ENCODE data around the gene IMPDH1. TPM values are rescaled to one million over a fixed set of nuclear protein-coding genes. Genes with fewer than 3 reads are reported as not detected.
A peak's percentile ranks its signal among the peaks of the same experiment; 100 is the strongest.

Gene IMPDH1
- total RNA-seq, 2 experiments from 2014 or later, result 44.3 to 45.9 TPM

DNA sequence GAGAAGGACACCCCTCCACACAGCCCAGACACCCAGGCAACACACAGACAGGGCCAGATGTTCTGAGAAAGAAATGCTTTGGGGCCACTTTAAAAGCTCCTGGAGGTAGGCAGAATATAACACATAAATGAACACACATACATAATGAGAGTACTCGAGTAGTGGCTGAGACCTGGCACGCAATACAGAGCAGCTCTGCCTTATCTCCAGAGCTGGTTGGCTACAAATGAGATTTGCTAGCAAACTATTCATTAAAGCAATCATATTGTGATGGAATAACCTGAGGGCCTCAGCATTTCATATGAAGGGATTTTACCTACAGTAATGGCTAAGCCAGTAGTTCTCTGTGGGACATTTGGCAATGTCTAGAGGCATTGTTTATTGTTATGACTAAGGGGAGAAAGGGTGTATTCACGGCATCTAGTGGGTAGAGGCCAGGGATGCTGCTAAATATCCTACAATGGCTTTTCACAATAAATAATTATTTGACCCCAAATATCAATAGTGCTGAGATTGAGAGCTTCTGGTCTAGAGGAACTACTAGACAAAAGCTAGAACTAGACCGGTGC, 5.5 kb upstream of the IMPDH1 start:
- Mint-ChIP-seq H3K36me3 (ENCODE audit: low read depth) (no peaks in the 10 kb centered on the region), H3K4me1 (ENCODE audit: low read depth) (peaks cover 2% of the 10 kb centered on the region), H3K27me3 (ENCODE audit: low read depth) (peaks cover 2% of the 10 kb centered on the region), H3K9me3 (no peaks in the 10 kb centered on the region), H3K4me3 (no peak overlapping the region), H3K27ac (no peak overlapping the region)
- DNase-seq, result no peak
- intact Hi-C loops (cut with micrococcal nuclease), result no loop called here
- CTCF ChIA-PET, result interaction anchor here (0.7 to 6.5 kb wide), 5 partner anchors 8 to 46 kb away, joined by 3 to 100 read pairs (median 4); no protein-coding TSS in a partner anchor

GRCh38 chr7:128410451-128410753, 620 bp upstream of the IMPDH1 start:
- Mint-ChIP-seq H3K36me3 (ENCODE audit: low read depth) (no peaks in the 10 kb centered on the region), H3K27ac (no peak overlapping the region), H3K27me3 (ENCODE audit: low read depth) (peaks cover 2% of the 10 kb centered on the region), H3K9me3 (no peaks in the 10 kb centered on the region), H3K4me1 (ENCODE audit: low read depth) (peaks cover 16% of the 10 kb centered on the region), H3K4me3 (peak overlapping the region; percentile 85)
- no peak for DNase-seq
- CTCF ChIA-PET, result interaction anchor here (1.0 to 2.2 kb wide), 4 partner anchors 14 to 49 kb away, joined by 4 to 8 read pairs (median 5); no protein-coding TSS in a partner anchor
- intact Hi-C loops (cut with micrococcal nuclease), result loop anchor here (1.0 kb wide), 1 partner anchor 45 kb away; the partner anchor contains the start of gene HILPDA

GRCh38 chr7:128408709-128409595, 830 bp downstream of the IMPDH1 start:
- Mint-ChIP-seq H3K4me3 (peak overlapping the region; percentile 72), H3K36me3 (ENCODE audit: low read depth) (no peaks in the 10 kb centered on the region), H3K4me1 (ENCODE audit: low read depth) (peaks cover 26% of the 10 kb centered on the region), H3K9me3 (no peaks in the 10 kb centered on the region), H3K27ac (peak overlapping the region; percentile 21), H3K27me3 (ENCODE audit: low read depth) (peaks cover 2% of the 10 kb centered on the region)
- no peak for DNase-seq
- CTCF ChIA-PET, result interaction anchor here (0.8 to 3.4 kb wide), 11 partner anchors 11 to 64 kb away, joined by 3 to 17 read pairs (median 5); no protein-coding TSS in a partner anchor
- intact Hi-C loops (cut with micrococcal nuclease), result loop anchor here (1.0 to 2.0 kb wide), 3 partner anchors 16 to 66 kb away; partner anchors contain the start of gene RBM28

DNA sequence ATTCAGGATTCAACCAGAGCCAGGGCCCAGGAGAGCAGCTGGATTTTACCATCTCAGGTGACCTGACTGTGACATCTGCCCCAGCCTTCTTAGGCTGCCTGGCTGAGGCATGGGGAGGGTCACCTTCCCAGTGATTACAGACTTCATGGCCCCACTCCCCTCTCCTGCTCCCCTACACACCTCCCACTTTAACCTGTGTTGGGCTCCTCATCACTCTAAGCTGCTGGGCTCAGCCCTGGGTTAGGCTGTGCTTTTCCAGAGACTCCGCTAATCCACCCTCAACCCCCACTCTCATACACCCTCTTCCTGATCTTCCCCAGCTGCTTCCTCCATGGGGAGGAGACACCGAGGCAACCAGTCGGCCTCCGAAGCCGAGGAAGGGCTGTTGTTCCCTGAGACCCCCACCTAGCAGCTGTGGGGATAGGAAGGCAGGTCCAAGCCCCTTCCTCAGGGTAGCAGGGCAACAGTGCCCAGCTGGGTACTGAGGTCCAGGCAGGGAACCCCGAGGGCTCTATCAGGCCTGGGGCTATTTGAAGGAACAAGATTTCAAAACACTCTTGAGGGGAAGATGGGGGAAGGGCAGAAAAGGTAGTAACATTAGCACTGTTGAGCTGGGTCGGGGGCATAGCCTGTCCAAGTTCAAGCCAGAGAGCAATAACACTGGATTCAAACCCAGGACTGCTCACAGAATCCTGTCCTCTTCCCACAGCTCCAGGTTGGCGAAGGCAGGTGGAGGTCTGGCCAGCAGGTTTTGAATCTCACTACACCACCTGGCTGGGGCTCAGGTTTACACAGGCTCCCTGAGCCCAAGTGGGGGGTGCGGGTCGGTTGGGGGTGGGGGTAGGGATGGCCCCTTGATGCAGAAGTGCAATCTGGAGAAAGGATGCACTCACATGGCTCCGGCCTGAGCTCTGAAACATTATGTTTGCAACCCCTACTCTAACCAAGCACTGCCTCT, 1.8 kb downstream of the IMPDH1 start:
- no peaks in the 10 kb centered on the region for H3K9me3 Mint-ChIP-seq
- CTCF ChIA-PET, result interaction anchor here (0.5 to 3.4 kb wide), 10 partner anchors 10 to 580 kb away, joined by 3 to 17 read pairs (median 4); no protein-coding TSS in a partner anchor
- peaks cover 2% of the 10 kb centered on the region for H3K27me3 Mint-ChIP-seq (ENCODE audit: low read depth)
- intact Hi-C loops (cut with micrococcal nuclease), result loop anchor here (2.0 kb wide), 2 partner anchors 27 to 455 kb away; partner anchors contain the start of gene ATP6V1F
- no peak for DNase-seq
- no peak overlapping the region for H3K4me3 Mint-ChIP-seq
- H3K27ac Mint-ChIP-seq, result no peak overlapping the region
- H3K36me3 Mint-ChIP-seq (ENCODE audit: low read depth), result no peaks in the 10 kb centered on the region
- H3K4me1 Mint-ChIP-seq (ENCODE audit: low read depth), result peaks cover 33% of the 10 kb centered on the region

GRCh38 chr7:128407233-128407589, 2.6 kb downstream of the IMPDH1 start:
- Mint-ChIP-seq H3K27me3 (ENCODE audit: low read depth) (peaks cover 2% of the 10 kb centered on the region), H3K4me1 (ENCODE audit: low read depth) (peaks cover 39% of the 10 kb centered on the region), H3K9me3 (no peaks in the 10 kb centered on the region), H3K4me3 (no peak overlapping the region), H3K27ac (no peak overlapping the region), H3K36me3 (ENCODE audit: low read depth) (no peaks in the 10 kb centered on the region)
- intact Hi-C loops (cut with micrococcal nuclease), result loop anchor here (2.0 kb wide), 1 partner anchor 456 kb away; the partner anchor contains the start of gene ATP6V1F
- no peak for DNase-seq
- CTCF ChIA-PET, result interaction anchor here (1.7 to 3.4 kb wide), 4 partner anchors 9 to 19 kb away, joined by 4 to 17 read pairs (median 12); no protein-coding TSS in a partner anchor

DNA sequence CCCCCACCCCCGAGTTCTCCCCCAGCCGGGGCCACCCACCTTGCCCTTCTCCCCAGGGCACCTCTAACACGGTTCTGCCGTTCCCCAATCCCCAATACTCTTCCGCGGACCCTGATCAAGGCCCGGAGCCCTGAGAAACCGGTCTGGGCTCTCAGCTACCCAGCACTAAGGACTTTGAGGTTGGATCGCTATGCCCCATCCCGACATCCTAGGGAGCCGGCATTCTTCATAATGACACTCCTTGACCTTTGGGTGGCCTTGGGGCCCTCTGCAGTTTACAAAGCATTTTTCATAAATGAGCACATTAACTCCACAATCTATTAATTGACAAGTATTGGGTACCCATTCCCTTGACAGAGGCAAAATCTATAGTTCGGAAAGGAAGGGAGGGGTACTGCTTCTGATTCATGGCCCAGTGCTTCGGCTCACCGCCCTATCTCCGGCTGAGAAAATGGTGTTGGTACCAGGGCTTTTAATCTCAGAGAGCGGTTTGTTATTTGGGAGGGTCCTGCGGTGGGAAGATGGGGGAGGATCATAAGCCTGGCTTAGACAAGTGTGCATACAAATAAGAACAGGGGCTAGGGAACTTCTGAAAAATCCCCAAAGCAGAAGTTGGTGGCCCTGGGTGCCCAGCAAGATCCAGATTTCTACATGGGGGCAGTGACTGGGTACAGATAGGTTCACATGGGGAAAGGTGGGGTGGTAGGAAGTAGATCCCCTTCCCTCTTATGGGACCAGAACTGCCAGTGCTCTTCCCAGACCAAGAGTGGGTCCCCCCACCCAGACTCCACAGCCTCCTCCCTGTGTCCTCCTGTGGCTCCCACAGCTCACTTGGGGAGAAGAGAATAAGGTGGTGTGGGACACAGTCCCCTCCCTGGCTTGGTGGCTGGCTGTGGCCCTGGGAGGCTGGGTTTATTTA, 3.2 kb downstream of the IMPDH1 start:
- H3K9me3 Mint-ChIP-seq, result no peaks in the 10 kb centered on the region
- H3K27ac Mint-ChIP-seq, result no peak overlapping the region
- H3K4me1 Mint-ChIP-seq (ENCODE audit: low read depth), result peaks cover 39% of the 10 kb centered on the region
- H3K27me3 Mint-ChIP-seq (ENCODE audit: low read depth), result peaks cover 2% of the 10 kb centered on the region
- CTCF ChIA-PET, result interaction anchor here (2.8 to 3.4 kb wide), 2 partner anchors 8 to 19 kb away, joined by 15 to 17 read pairs; no protein-coding TSS in a partner anchor
- peak overlapping the region; percentile 72 for H3K4me3 Mint-ChIP-seq
- intact Hi-C loops (cut with micrococcal nuclease), result loop anchor here (2.0 kb wide), 1 partner anchor 456 kb away; the partner anchor contains the start of gene ATP6V1F
- H3K36me3 Mint-ChIP-seq (ENCODE audit: low read depth), result no peaks in the 10 kb centered on the region
- DNase-seq, result no peak

DNA sequence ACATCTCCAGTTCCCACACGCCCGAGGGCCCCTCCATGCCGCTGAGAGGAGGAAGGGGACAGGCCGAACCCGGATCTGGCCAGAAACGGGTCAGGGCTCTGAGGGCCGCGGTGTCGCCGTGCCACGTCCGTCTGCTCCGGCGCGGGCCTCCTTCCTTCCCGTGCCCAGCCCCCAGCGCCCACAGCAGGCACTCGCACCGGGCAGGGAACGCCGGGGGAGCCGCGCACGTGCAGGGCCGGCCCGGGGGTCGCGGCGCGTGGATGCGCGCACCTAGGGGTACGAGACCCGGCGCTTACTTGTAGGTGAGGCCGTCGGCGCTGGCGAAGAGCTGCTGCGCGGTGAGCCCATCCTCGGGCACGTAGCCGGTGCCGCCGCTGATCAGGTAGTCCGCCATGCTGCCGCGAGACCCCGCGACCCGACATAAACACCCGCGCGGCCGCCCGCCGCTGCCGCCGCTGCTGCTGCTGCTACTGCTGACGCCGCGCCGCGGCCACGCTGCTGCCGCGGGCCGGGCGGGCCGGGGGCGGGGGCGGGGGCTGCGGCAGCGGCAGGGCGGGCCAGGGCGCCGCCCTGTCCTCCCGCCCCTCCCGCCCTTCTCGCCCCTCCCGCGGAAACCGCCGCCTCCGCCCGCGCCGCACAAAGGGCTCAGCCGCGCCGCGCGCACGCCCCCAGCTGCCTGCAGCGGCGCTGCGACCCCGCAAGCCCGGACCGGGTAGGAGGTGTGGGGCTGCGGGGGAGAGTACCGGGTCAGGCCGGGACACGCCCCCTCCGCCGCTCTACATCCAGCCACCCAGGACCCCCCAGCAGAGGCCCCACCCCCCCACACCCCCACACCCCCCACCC, 4.1 kb downstream of the IMPDH1 start:
- Mint-ChIP-seq H3K4me1 (ENCODE audit: low read depth) (peaks cover 39% of the 10 kb centered on the region), H3K36me3 (ENCODE audit: low read depth) (peaks cover 1% of the 10 kb centered on the region), H3K27me3 (ENCODE audit: low read depth) (no peaks in the 10 kb centered on the region), H3K4me3 (peak overlapping the region; percentile 85), H3K9me3 (no peaks in the 10 kb centered on the region), H3K27ac (no peak overlapping the region)
- peak; percentile 59 for DNase-seq
- intact Hi-C loops (cut with micrococcal nuclease), result loop anchor here (1.0 to 2.0 kb wide), 2 partner anchors 62 to 457 kb away; partner anchors contain the start of genes ATP6V1F and RBM28
- CTCF ChIA-PET, result interaction anchor here (0.6 to 3.5 kb wide), 3 partner anchors 11 to 24 kb away, joined by 3 to 35 read pairs (median 9); no protein-coding TSS in a partner anchor

DNA sequence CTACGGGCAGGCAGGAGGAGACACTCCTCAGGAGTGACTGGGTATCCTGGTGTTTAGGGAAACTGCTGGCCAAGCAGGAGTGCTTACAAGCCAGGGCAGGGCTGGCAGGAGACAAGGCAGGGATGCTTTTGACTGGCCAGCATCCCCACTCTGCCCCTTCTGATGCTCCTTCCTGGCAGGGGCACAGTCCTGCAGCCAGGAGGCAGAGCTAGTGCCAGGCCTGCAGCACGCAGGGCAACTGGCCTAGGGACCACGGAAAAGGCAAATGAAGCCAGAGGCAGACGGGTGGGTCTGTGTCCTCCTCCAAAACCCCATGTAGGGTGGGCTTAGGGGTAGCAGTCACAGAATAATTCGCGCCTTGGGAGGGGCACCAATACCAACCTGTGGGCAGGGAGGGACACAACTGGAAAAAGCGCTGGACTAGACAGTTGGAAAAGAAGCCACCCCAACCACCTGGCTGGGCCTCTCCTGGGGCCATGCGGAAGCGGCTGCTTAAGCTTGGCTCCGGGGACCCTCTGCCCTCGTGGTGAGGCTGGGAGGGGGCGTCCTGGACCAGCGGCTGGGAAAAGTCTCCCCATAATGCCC, 4.8 kb downstream of the IMPDH1 start:
- peak; percentile 30 for DNase-seq
- CTCF ChIA-PET, result interaction anchor here (0.6 to 3.5 kb wide), 4 partner anchors 12 to 24 kb away, joined by 3 to 35 read pairs (median 6); no protein-coding TSS in a partner anchor
- H3K27me3 Mint-ChIP-seq (ENCODE audit: low read depth), result no peaks in the 10 kb centered on the region
- peaks cover 36% of the 10 kb centered on the region for H3K4me1 Mint-ChIP-seq (ENCODE audit: low read depth)
- intact Hi-C loops (cut with micrococcal nuclease), result loop anchor here (1.0 kb wide), 1 partner anchor 62 kb away; the partner anchor contains the start of gene RBM28
- H3K27ac Mint-ChIP-seq, result no peak overlapping the region
- peaks cover 6% of the 10 kb centered on the region for H3K36me3 Mint-ChIP-seq (ENCODE audit: low read depth)
- peak overlapping the region; percentile 85 for H3K4me3 Mint-ChIP-seq
- H3K9me3 Mint-ChIP-seq, result no peaks in the 10 kb centered on the region

DNA sequence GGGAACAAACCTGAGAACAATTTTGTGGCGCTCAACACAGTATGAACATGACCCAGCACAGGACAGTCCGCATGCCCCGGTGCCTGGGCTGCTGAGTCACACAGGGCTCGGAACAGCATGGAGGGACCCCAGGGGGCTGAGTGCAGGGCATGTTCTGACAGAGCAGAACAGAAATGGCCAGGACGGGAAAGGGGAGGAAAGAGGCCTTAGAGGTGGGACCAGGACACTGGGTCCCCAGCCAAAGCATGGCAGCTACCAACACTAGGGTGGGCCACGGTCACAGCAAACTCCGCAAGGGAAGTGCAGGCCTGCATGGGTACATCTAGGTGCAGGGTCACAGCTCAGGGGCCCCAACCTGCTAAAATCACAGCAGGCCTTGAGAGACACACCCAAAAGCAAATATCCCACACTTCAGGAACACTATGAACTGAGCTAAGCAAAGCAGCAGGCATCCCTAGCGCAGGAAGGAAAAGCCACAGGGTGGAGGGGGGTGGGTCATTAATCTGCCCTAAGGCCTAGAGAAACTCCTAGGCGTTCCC, 5.6 kb downstream of the IMPDH1 start:
- H3K36me3 Mint-ChIP-seq (ENCODE audit: low read depth), result peaks cover 6% of the 10 kb centered on the region

More for the DNA sequence above, 5.6 kb downstream of the IMPDH1 start:
- Mint-ChIP-seq H3K4me3 (peak overlapping the region; percentile 50), H3K9me3 (no peaks in the 10 kb centered on the region), H3K4me1 (ENCODE audit: low read depth) (peaks cover 36% of the 10 kb centered on the region), H3K27ac (no peak overlapping the region), H3K27me3 (ENCODE audit: low read depth) (no peaks in the 10 kb centered on the region)
- CTCF ChIA-PET, result interaction anchor here (1.0 to 3.5 kb wide), 5 partner anchors 8 to 31 kb away, joined by 3 to 35 read pairs (median 6); no protein-coding TSS in a partner anchor
- DNase-seq, result no peak
- intact Hi-C loops (cut with micrococcal nuclease), result no loop called here

All from activated naive CD4-positive, alpha-beta T cell treated with anti-CD3 and anti-CD28 coated beads for 36 hours (primary cell).